Skin epidermis (tissue), 12 donors: ENCODE measurements around the gene VPS50.
"Not testable (repeated sequence)": the region's sequence is repeated elsewhere in the genome, so short reads cannot be mapped to it uniquely, and the experiment has no call there.

ENCODE experiments used
- H3K27ac ChIP-seq, 21 experiments: fragments of 200-600 bp; sonication (generic) in 11 of 21; one replicate each; pipeline ENCODE4 v1.5.0; 2020; ENCODE audit warnings: mild to moderate bottlenecking in 3 of 21, inconsistent platforms in 2 of 21, moderate library complexity in 2 of 21
- H3K4me3 ChIP-seq, 7 experiments: fragments of 200-600 bp; sonication (generic) in 2 of 7; one replicate each; pipeline ENCODE4 v1.5.0; 2020; ENCODE audit warnings: inconsistent platforms in 2 of 7, mild to moderate bottlenecking in 2 of 7, moderate library complexity in 1 of 7

The VPS50 gene

DNA sequence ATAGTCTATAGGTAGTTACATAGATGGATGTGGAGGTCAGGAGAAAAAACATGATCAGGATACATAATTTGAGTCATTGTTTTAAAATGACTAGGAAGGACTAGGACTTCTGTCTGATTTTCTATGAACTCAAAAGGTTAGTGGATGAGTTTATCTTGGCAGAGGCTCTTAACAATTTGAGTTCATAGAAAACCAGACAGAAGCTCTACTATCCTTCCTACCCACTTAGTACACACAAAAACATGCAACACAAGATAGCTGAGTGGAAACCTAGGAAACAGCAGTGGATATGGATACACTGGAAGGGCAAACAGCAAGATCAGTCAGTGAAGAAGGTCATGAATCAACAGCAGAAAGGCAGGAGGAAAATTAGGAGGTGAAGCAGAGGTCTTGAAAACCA, 84.6 kb downstream of the VPS50 start:
- no peak overlapping the region for H3K4me3 ChIP-seq
- H3K27ac ChIP-seq = no peak overlapping the region

DNA sequence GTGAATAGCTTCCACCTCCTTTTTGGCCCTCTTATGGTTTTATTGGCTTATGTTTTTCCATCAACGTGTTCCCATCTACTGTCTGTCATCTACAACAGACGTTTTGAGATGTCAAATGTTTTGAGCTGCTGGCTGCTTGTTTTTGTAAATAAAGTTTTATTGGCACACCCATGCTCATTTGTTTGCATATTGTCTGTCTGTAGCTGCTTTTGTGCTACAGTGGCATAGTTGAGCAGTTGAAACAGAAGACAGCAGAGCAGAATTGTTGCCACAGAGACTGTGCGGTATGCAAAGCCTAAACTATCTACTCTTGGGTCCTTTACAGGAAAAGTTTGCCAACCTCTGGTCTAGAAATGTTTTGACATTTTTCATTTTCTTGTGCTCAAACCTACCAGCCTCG, 88.7 kb downstream of the VPS50 start:
- Histone ChIP-seq H3K27ac (no peak overlapping the region), H3K4me3 (no peak overlapping the region)

DNA sequence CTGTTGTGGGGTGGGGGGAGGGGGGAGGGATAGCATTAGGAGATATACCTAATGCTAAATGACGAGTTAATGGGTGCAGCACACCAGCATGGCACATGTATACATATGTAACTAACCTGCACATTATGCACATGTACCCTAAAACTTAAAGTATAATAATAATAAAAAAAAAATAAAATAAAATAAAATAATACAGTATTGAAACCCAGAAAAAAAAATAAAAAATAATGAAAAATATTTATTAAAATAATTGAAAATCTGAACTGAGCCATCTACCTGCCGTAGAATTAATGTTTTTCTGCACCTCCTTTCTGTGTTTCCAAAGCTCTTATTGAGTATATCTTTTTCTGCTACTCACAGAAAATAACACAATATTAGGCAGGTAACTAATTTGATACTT, 94.1 kb downstream of the VPS50 start:
- H3K4me3 ChIP-seq, H3K27ac ChIP-seq: not testable (repeated sequence)

DNA sequence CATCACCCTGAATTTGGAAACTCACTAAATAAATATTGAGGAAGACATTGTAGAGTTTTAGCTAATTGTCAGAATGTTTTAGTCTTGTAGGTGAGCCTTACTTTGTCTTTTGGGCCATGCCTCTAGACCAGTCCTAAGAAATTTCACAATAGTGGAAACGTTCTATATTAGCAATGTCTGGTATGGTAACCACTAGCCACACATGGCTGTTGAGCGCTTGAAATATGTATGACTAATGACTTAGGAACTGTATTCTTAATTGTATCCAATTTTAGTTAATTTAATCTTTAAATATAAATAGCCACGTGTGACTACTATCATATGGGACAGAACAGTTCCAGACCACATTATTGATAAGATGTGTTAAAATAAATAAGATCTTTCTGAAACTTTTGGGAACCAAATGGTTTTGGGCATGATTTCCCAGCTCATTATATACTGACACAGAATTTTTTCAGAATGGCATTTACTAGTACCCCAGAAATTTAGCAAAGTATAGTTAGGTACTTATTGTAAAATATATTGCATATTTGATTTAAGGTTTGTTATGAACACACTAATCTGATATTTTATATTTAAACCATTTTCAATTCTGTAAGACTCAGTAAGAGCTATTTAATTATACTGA, 95.0 kb downstream of the VPS50 start:
- no peak overlapping the region for H3K4me3 ChIP-seq

DNA sequence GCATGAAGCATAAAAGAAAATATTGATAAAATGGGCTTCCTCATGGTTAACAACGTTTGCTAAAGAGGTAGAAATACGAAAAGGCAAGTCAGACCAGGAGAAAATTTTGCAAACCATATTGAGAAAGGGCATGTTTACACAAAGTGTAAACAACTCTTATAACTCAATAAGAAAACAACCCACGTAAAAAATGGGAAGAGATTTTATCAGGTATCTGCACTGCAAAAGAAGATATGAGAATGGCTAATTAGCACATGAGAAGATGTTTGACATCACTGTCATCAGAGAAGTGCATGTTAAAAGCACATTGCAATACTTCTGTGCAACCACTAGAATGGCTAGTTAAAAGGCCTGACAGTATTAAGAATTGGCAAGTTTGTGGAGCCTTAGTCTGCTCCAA, 99.5 kb downstream of the VPS50 start:
- Histone ChIP-seq H3K27ac (no peak overlapping the region), H3K4me3 (no peak overlapping the region)

More for the DNA sequence above, 95.0 kb downstream of the VPS50 start:
- no peak overlapping the region for H3K27ac ChIP-seq

DNA sequence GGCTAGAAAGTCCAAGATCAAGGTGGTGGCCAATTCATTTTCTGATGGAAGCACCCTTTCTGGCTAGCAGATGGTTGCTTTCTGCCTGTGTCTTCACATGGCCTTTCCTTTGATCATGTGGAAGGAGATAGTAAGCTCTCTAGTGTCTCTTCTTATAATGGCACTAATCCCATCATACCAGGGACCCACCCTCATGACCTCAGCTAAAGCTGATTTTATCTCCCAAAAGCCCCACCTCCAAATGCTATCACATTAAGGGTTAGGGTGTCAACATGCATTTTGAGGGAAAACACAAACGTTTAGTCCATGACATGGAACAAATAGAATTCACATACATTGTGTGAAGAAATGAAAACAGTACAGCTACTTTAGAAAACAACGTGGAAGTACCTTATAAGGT, 100.0 kb downstream of the VPS50 start:
- Histone ChIP-seq H3K4me3 (no peak overlapping the region), H3K27ac (no peak overlapping the region)

DNA sequence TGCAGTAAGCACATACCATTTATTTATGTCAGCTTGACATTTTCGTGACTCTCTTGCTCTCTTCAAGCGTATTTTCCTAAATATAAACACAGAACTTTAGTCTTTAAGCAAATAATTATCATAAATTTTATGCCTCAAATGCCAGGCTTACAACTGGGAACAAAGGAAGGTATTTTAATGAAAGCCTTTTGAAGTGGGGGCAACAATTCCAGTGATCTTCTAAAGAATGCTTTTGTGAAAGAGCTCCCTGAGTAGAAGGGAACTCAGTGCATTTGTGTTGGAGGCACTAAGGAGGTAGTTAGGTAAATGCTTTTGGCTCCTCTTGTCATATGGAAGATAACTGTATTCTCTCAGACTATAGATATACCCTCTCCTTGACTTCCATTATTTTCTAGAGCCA, 104.9 kb downstream of the VPS50 start:
- Histone ChIP-seq H3K4me3 (no peak overlapping the region), H3K27ac (no peak overlapping the region)

DNA sequence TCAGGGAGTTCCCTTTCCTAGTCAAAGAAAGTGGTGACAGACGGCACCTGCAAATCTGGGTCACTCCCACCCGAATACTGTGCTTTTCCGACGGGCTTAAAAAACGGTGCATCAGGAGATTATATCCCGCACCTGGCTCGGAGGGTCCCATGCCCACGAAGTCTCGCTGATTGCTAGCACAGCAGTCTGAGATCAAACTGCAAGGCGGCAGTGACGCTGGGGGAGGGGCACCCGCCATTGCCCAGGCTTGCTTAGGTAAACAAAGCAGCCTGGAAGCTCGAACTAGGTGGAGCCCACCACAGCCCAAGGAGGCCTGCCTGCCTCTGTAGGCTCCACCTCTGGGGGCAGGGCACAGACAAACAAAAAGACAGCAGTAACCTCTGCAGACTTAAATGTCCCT, 110.0 kb downstream of the VPS50 start:
- H3K27ac ChIP-seq, H3K4me3 ChIP-seq: not testable (repeated sequence)

DNA sequence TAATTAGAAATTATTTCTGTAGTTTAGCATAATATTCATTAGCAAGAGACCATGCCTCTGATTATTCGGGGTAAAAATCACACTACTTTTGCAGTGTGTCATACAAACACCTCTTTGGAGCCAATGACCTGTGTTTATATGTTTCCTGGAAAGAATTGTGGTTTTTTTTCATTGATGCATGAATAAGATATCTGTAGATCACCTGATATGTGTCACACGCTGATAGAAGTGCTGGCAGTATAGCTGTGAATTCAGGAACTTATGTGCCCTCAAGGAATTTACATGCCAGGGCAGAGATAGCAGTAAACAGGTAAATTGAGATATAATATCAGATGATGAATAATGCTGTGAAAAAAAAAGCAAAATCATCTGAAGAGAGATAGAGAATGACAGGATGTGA, 118.2 kb downstream of the VPS50 start:
- no peak overlapping the region for H3K27ac ChIP-seq
- no peak overlapping the region for H3K4me3 ChIP-seq

DNA sequence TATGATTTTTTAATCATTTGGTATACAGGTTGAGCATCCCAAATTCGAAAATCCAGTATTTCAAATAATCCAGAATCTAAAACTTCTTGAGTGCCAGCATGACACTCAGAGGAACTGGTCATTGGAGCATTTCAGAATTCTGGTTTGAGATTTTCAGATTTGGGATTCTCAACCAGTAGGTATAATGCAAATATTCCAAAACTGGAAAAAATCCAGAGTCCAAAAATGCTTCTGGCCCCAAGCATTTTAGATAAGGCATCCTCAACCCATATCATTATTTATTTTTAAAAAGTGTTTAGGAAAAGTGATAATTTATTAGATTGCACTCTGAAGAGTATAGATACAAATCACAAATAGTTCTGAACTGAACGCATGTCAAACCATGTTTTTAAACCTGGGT, 120.7 kb downstream of the VPS50 start:
- Histone ChIP-seq H3K27ac (no peak overlapping the region), H3K4me3 (no peak overlapping the region)

DNA sequence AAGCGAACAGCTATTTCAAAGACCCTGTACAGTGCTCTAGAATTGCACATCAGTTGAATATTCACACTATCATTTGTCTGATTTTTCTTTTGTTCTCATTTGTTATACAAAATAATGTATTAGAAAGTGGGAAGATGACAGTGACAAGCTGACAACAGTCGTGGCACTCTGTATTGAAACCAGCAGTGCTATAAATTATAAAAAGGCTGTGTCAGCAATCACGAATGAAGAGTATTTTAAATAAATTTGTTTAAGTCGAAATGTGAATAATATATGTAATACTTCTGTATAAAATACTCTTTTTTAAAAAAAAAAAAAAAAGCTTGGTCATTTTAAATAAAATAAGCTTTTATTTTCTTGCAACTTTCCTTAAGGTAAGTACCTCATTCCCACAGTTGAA, 122.6 kb downstream of the VPS50 start:
- no peak overlapping the region for H3K4me3 ChIP-seq

DNA sequence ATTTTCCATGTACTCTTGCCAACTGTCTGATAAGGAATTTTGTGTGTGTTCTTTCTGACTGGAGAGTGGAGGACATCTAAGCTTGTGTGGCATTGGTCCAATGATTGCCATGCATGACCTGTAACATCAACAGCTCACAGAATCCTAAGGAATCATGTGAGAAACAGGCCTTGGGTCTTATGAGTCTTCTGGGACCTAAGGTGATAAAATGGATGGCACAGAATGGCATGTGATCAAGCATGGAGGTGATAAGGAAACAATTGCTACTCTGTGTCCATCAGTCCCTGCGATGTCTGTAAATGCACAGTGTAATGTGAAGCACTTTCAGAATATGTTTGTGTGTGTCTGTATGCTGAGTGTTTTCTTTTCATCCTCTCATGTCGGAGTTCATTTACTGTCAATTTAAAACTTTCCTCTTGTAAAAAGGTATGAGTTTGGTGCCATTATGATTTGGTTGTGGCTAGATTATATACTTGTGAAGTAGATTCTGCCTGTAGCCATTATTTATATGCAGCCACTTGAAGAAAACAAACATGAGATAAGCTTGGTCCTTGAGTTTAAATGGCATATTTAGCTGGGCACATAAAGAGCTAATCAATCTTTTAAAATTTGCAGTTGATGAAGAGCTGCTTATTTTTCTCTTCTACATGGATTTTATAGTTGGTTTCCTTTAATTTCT, 127.5 kb downstream of the VPS50 start:
- no peak overlapping the region for H3K4me3 ChIP-seq
- H3K27ac ChIP-seq = no peak overlapping the region

More for the DNA sequence above, 122.6 kb downstream of the VPS50 start:
- H3K27ac ChIP-seq = no peak overlapping the region

DNA sequence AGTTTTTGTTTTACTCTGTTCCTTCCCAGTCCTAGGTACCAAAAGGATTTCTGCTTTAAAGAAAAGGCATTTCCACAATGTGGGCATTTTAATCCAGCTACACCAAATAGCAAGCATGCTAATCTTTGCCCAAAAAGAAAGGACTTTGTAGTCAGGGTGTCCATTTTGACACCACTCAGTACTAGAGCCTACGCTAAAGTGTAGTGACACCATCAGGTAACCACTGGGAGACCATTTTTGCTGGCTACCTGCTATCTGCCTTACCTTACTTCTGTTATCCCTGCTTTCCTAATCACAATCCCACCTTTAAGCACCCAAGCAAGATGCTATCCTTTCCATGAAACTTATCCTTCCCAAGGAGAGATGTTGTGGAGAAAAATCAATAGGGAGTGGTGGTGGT, 129.7 kb downstream of the VPS50 start:
- Histone ChIP-seq H3K27ac (no peak overlapping the region), H3K4me3 (no peak overlapping the region)

DNA sequence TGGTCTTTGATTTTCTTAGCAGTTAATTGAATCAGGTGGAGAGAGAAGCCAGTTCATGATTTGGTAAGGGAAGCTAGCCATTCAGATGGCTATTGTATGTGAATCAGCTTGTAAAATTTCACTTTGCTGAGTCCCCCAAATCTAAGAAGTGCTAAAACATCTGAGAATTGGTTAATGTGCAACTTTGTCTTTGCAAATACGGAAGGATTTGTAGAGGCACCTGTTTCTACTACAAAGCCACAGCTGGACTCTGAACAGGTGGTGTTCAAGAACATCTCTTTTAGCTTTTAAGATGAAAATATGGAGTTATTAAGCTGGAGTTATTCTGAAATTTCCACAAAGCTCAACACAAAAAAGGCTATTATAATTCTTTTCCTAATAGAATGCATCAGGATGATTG, 132.6 kb downstream of the VPS50 start:
- H3K4me3 ChIP-seq = no peak overlapping the region
- H3K27ac ChIP-seq = no peak overlapping the region

DNA sequence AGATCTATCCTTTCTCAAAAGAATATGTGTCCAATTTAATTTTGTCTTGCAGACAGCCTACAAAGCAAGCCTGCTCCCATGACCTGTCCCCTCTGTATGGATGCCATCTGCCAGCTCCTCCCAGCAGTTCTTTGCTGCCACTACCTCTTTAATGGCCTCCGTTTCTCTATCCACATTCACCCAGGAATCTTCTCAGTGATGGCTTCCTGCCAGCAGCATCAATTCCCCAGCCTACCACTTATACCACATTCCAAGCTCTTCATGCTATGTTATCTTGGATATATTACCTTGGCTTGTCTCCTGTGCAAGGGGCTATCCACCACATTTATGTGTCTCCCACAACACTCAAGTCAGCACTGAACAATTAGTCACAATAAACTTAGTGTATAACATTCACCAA, 133.2 kb downstream of the VPS50 start:
- no peak overlapping the region for H3K27ac ChIP-seq
- H3K4me3 ChIP-seq = no peak overlapping the region

DNA sequence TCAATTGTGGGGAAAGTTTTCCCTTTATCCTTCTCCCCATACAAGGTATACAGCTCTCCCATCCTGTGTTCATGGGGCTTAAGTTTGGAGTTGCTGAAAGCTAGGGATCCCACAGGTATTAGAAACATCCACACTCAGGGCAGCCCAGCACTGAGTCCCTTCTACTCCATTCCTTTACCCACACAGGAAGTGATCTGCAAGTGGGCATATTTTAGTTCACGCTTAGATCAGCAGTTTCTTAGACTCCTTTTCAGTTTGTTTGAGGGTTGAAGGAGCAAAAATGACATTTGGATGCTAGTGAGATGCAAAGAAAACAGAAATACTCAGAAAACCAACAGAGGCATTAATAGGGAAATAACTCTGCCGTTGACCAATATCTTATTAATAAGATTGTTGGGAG, 134.7 kb downstream of the VPS50 start:
- no peak overlapping the region for H3K4me3 ChIP-seq
- H3K27ac ChIP-seq = no peak overlapping the region

DNA sequence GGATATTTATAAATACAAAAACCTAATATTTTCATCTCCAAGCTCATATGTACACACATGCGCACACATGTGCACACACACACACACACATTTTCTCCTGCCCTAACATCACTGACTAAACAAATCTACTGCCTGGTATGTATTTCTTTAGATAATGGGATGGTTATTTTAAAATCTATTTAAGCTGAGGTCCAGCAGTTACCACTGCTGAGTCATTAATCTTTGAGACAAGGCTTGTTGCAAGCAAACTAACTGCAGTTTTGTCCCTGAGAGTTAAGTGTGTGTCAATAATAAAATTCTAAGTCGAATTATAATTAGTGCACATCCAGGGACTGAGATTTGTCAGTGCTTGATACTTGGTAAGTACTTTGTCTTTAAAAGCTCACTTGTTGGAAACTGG, 135.1 kb downstream of the VPS50 start:
- no peak overlapping the region for H3K4me3 ChIP-seq
- no peak overlapping the region for H3K27ac ChIP-seq

DNA sequence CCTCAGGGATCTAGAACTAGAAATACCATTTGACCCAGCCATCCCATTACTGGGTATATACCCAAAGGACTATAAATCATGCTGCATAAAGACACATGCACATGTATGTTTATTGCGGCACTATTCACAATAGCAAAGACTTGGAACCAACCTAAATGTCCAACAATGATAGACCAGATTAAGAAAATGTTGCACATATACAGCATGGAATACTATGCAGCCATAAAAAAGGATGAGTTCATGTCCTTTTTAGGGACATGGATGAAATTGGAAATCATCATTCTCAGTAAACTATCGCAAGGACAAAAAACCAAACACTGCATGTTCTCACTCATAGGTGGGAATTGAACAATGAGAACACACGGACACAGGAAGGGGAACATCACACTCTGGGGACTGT, 138.8 kb downstream of the VPS50 start:
- H3K4me3 ChIP-seq, H3K27ac ChIP-seq: not testable (repeated sequence)

DNA sequence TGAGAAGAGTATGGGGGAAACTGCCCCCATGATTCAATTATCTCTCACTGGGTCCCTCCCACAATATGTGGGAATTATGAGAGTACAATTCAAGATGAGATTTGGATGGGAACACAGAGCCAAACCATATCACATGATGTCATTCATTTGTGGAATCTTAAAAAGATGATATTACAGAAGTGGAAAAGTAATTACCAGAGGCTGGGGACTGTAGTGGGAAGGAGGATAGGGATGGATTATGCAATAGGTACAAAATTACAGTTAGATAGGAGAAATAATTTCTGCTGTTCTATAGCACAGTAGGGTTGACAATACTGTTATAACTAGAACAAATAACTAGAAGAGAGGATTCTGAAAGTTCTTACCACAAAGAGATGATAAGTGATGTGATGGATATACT, 141.4 kb downstream of the VPS50 start:
- no peak overlapping the region for H3K27ac ChIP-seq
- no peak overlapping the region for H3K4me3 ChIP-seq

DNA sequence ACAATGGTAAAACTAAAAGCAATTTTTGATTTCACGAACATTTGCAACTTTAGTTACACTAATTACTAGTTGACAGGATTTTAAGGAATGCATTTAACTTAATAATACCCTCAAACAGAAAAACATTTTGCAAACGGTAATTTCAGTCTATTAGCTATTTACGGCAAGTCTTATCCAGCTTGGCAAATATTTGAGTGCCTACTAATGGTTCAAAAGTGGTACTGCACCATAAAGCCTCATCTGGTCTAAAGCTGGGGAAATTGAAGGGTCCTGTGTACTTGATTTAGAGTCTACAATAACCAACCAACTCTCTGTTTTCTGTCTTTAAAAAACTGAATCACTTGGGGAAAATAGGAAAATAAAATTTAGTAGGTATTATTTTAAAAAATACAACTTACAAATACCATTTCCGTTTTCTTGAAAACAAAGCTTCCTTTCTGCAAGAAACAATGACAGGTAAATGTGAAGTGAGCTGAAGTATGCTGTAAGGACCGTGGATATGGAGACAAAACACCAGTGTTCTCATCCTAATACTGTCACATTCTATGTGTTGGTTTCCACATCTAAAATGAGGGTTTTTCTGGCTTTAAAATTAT, 142.3 kb downstream of the VPS50 start:
- H3K27ac ChIP-seq = no peak overlapping the region

DNA sequence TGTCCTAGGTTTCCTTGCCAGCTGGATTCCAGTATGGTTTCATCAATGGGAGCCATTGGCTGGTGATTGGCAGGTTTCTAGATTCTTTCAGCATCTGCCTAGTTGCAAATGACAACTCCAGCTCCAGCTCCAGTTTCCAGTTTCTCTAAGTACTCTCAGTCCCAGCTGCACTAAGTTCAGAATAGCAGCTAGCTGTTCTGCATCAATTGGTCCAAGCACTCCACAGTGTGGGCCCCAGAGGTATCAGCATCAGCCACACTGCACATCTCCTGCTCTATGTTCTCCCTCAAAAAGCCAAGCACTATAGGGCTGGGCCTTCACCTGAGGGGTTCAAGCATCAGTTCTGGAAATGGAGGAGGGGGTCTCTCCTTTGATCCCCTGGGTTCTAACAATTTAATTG, 143.4 kb downstream of the VPS50 start:
- Histone ChIP-seq H3K27ac (no peak overlapping the region), H3K4me3 (no peak overlapping the region)

More for the DNA sequence above, 142.3 kb downstream of the VPS50 start:
- H3K4me3 ChIP-seq = no peak overlapping the region
